ENCODE results near the gene C16orf96.

Gene C16orf96

GRCh38 chr16:4536391-4537106 lies 19.6 kb upstream of the C16orf96 start:
- H3K9me2 ChIP-seq (replicated peaks; ENCODE audit: insufficient read depth, low read length), result no peaks in the 10 kb centered on the region
- no peak overlapping the region for H3K9ac ChIP-seq (ENCODE audit: low read length)
- H3K9me3 ChIP-seq (ENCODE audit: insufficient read depth, low read length), result 0 out of 2 replicates have a peak, but pooled peaks cover 6% of the 10 kb centered on the region
- TF ChIP-seq CTCF (IDR thresholded peaks at IDR 0.05; ENCODE audit: insufficient read depth, low read length, poor library complexity, severe bottlenecking) (no peak), EZH2phosphoT487 (conservative IDR thresholded peaks at IDR 0.05; ENCODE audit: low read length) (no peak)
- no peaks in the 10 kb centered on the region for H3F3A ChIP-seq (ENCODE audit: insufficient read depth)
- H3K36me3 ChIP-seq (ENCODE audit: low read length), result no peaks in the 10 kb centered on the region
- no peak overlapping the region for H2AFZ ChIP-seq (ENCODE audit: low read depth, low read length, severe bottlenecking)
- H3K27ac ChIP-seq (ENCODE audit: low read depth, low read length), result no peak overlapping the region
- H3K4me3 ChIP-seq (ENCODE audit: insufficient read depth, low read length, poor library complexity, severe bottlenecking), result no peak overlapping the region
- H4K20me1 ChIP-seq (ENCODE audit: low read depth, low read length), result no peaks in the 10 kb centered on the region
- no peaks in the 10 kb centered on the region for H3K79me2 ChIP-seq (ENCODE audit: insufficient read depth, low read length)
- no peaks in the 10 kb centered on the region for H3K27me3 ChIP-seq (ENCODE audit: low read length)
- no peak overlapping the region for H3K4me2 ChIP-seq (ENCODE audit: low read depth, low read length, poor library complexity, severe bottlenecking)

- Histone ChIP-seq H3K27ac (ENCODE audit: low read depth, low read length) (no peak overlapping the region), H3K9me2 (replicated peaks; ENCODE audit: insufficient read depth, low read length) (no peaks in the 10 kb centered on the region), H3K4me3 (ENCODE audit: insufficient read depth, low read length, poor library complexity, severe bottlenecking) (no peak overlapping the region), H3F3A (ENCODE audit: insufficient read depth) (no peaks in the 10 kb centered on the region), H3K27me3 (ENCODE audit: low read length) (no peaks in the 10 kb centered on the region), H3K4me2 (ENCODE audit: low read depth, low read length, poor library complexity, severe bottlenecking) (no peak overlapping the region), H2AFZ (ENCODE audit: low read depth, low read length, severe bottlenecking) (no peak overlapping the region), H3K79me2 (ENCODE audit: insufficient read depth, low read length) (no peaks in the 10 kb centered on the region), H4K20me1 (ENCODE audit: low read depth, low read length) (no peaks in the 10 kb centered on the region), H3K36me3 (ENCODE audit: low read length) (no peaks in the 10 kb centered on the region), H3K9me3 (ENCODE audit: insufficient read depth, low read length) (0 out of 2 replicates have a peak, but pooled peaks cover 6% of the 10 kb centered on the region), H3K9ac (ENCODE audit: low read length) (no peak overlapping the region)
- no peak for TF ChIP-seq CTCF (IDR thresholded peaks at IDR 0.05; ENCODE audit: insufficient read depth, low read length, poor library complexity, severe bottlenecking)
- TF ChIP-seq EZH2phosphoT487 (conservative IDR thresholded peaks at IDR 0.05; ENCODE audit: low read length), result no peak
Observed at GRCh38 chr16:4537376-4538343, 18.5 kb upstream of the C16orf96 start.

- Histone ChIP-seq H3K27ac (ENCODE audit: low read depth, low read length) (no peak within 1 kb of the TSS), H4K20me1 (ENCODE audit: low read depth, low read length) (no peaks in the 10 kb centered on the region), H3F3A (ENCODE audit: insufficient read depth) (no peaks in the 10 kb centered on the region), H3K27me3 (ENCODE audit: low read length) (no peaks in the 10 kb centered on the region), H3K36me3 (ENCODE audit: low read length) (no peaks in the 10 kb centered on the region), H3K9me3 (ENCODE audit: insufficient read depth, low read length) (0 out of 2 replicates have a peak, but pooled peaks cover 6% of the 10 kb centered on the region), H3K79me2 (ENCODE audit: insufficient read depth, low read length) (no peaks in the 10 kb centered on the region), H3K9ac (ENCODE audit: low read length) (no peak within 1 kb of the TSS), H3K4me3 (ENCODE audit: insufficient read depth, low read length, poor library complexity, severe bottlenecking) (no peak within 1 kb of the TSS), H2AFZ (ENCODE audit: low read depth, low read length, severe bottlenecking) (no peak within 1 kb of the TSS), H3K4me2 (ENCODE audit: low read depth, low read length, poor library complexity, severe bottlenecking) (no peak within 1 kb of the TSS), H3K9me2 (replicated peaks; ENCODE audit: insufficient read depth, low read length) (no peaks in the 10 kb centered on the region)
- no peak for TF ChIP-seq CTCF (IDR thresholded peaks at IDR 0.05; ENCODE audit: insufficient read depth, low read length, poor library complexity, severe bottlenecking)
- no peak for TF ChIP-seq EZH2phosphoT487 (conservative IDR thresholded peaks at IDR 0.05; ENCODE audit: low read length)
Observed at GRCh38 chr16:4538350-4539235, 17.5 kb upstream of the C16orf96 start, which contains the start of gene CDIP1. TSS of gene CDIP1 (minus strand) at chr16:4538773. CDS start at chr16:4514130, 24,643 bp downstream.

All from SU-DHL-6 (cell line).